Amniotic stem cell (primary cell): ENCODE data around the gene YTHDC2.

Experiments used
- DNase-seq: peaks from one replicate; lab custom pipeline; 2025; lab: John Stamatoyannopoulos, UW

The YTHDC2 gene

GRCh38 chr5:113513384-113514288 lies at the start of gene YTHDC2:
Gene YTHDC2, plus strand, starts transcription at chr5:113513694. Its CDS starts 202 bp downstream, at chr5:113513896.
- peak; percentile 75 for DNase-seq

GRCh38 chr5:113474100-113474728 lies 39.3 kb upstream of the YTHDC2 start:
- no peak for DNase-seq

- DNase-seq: no peak
These were observed 34.8 kb upstream of the YTHDC2 start for GRCh38 chr5:113478691-113479090.

GRCh38 chr5:113480243-113480642 lies 33.3 kb upstream of the YTHDC2 start:
- DNase-seq: no peak

- DNase-seq: no peak
These were observed 26.1 kb upstream of the YTHDC2 start for GRCh38 chr5:113487416-113487780.

- DNase-seq: peak; percentile 68
These were observed 25.5 kb upstream of the YTHDC2 start, which contains the start of gene MCC for GRCh38 chr5:113487781-113488644. Gene MCC, minus strand, starts transcription at chr5:113488453.

- DNase-seq: no peak
These were observed 24.8 kb upstream of the YTHDC2 start for GRCh38 chr5:113488645-113489184.

- peak; percentile 82 for DNase-seq
These were observed 24.2 kb upstream of the YTHDC2 start for GRCh38 chr5:113489299-113489698.

- DNase-seq: no peak
These were observed 23.2 kb upstream of the YTHDC2 start for GRCh38 chr5:113490317-113490716.

- no peak for DNase-seq
These were observed 22.5 kb upstream of the YTHDC2 start for GRCh38 chr5:113491022-113491421.

- DNase-seq: no peak
These were observed 20.0 kb upstream of the YTHDC2 start for GRCh38 chr5:113493446-113493845.

GRCh38 chr5:113495422-113495841 lies 18.1 kb upstream of the YTHDC2 start:
- DNase-seq: no peak

- no peak for DNase-seq
These were observed 11.4 kb upstream of the YTHDC2 start for GRCh38 chr5:113502073-113502472.

- DNase-seq: no peak
These were observed 10.3 kb upstream of the YTHDC2 start for GRCh38 chr5:113503146-113503545.

GRCh38 chr5:113505181-113505580 lies 8.3 kb upstream of the YTHDC2 start:
- DNase-seq: no peak

- DNase-seq: no peak
These were observed 5.9 kb upstream of the YTHDC2 start for GRCh38 chr5:113507601-113508000.

GRCh38 chr5:113508756-113509155 lies 4.7 kb upstream of the YTHDC2 start:
- DNase-seq: no peak

GRCh38 chr5:113510836-113511451 lies 2.5 kb upstream of the YTHDC2 start:
- DNase-seq: no peak

GRCh38 chr5:113512341-113512740 lies 1.2 kb upstream of the YTHDC2 start:
- no peak for DNase-seq

- no peak for DNase-seq
These were observed 768 bp downstream of the YTHDC2 start for GRCh38 chr5:113514289-113514635.

- DNase-seq: no peak
These were observed 5.4 kb downstream of the YTHDC2 start for GRCh38 chr5:113518884-113519283.

- DNase-seq: no peak
These were observed 5.9 kb downstream of the YTHDC2 start for GRCh38 chr5:113519412-113519811.
